Cardiac muscle cell (in vitro differentiated cells and primary cell): Measurements from ENCODE around the gene ACSM2A. TPM values are rescaled to one million over a fixed set of nuclear protein-coding genes. Genes with fewer than 3 reads are reported as not detected.

Experiments
- polyA plus RNA-seq: library from polyadenylated mRNA; unstranded; fragments of >200 nt; fragmentation: Nextera tagmentation; extraction: Ambion mirVana; gene quantifications from 2 replicates; pipeline ENCODE4 v1.2.1, GENCODE V29; 2016
- total RNA-seq: library from RNA; depleted of rRNA; stranded (reverse); fragments of >200 nt; gene quantifications from 2 replicates; pipeline ENCODE4 v1.2.3, GENCODE V29; 2016

Gene ACSM2A
- total and polyA plus RNA-seq, 2 experiments from 2014 or later, result not detected

Other genes starting within 250 kb of the ACSM2A start
- gene GP2, start 124.0 kb upstream of the ACSM2A start, total RNA-seq, result not detected in 2 replicates
- gene GP2, start 124.0 kb upstream of the ACSM2A start, polyA plus RNA-seq, result not detected in 2 replicates
- not detected in 2 replicates for gene UMOD, start 98.8 kb upstream of the ACSM2A start, total RNA-seq
- gene UMOD, start 98.8 kb upstream of the ACSM2A start, polyA plus RNA-seq, result not detected in 2 replicates
- not detected in 2 replicates for gene PDILT, start 46.8 kb upstream of the ACSM2A start, total RNA-seq
- gene PDILT, start 46.8 kb upstream of the ACSM2A start, polyA plus RNA-seq, result not detected in 2 replicates
- gene ACSM5, start 42.0 kb upstream of the ACSM2A start, total RNA-seq, result 0.25 TPM in 1 of 2 replicates, not detected in the other
- gene ACSM5, start 42.0 kb upstream of the ACSM2A start, polyA plus RNA-seq, result 0.16 TPM in 1 of 2 replicates, not detected in the other
- not detected in 2 replicates for gene ACSM2B, start 124.8 kb downstream of the ACSM2A start, total RNA-seq
- gene ACSM2B, start 124.8 kb downstream of the ACSM2A start, polyA plus RNA-seq, result not detected in 2 replicates
- gene ACSM1, start 246.2 kb downstream of the ACSM2A start, total RNA-seq, result not detected in 2 replicates
- not detected in 2 replicates for gene ACSM1, start 246.2 kb downstream of the ACSM2A start, polyA plus RNA-seq